Testis (tissue), 3 donors: ENCODE data around the gene PODNL1. TPM values are rescaled to one million over a fixed set of nuclear protein-coding genes. Genes with fewer than 3 reads are reported as not detected.

Source experiments
- DNase-seq: peaks from one replicate; pipeline ENCODE4 v3.0.0-alpha.2; 2019
- H3K27ac ChIP-seq, 2 donors: fragments of 200-600 bp; sonication (generic); one replicate each; pipeline ENCODE4 v1.5.1; 2019
- H3K27me3 ChIP-seq: fragments of 200-600 bp; sonication (generic); one replicate; pipeline ENCODE4 v1.5.1; 2019
- H3K36me3 ChIP-seq: fragments of 200-600 bp; sonication (generic); one replicate; pipeline ENCODE4 v1.5.1; 2017; ENCODE audit warnings: low read depth; ENCODE audit errors: missing control alignments
- H3K4me1 ChIP-seq: fragments of 200-600 bp; sonication (generic); one replicate; pipeline ENCODE4 v1.5.1; 2019
- H3K4me3 ChIP-seq, 2 donors: fragments of 200-600 bp; sonication (generic); one replicate each; pipeline ENCODE4 v1.5.1; 2017 to 2019
- H3K9me3 ChIP-seq: fragments of 200-600 bp; sonication (generic); one replicate; pipeline ENCODE4 v1.5.1; 2017
- CTCF ChIP-seq, 3 experiments: fragments of 450-650 bp in 2 of 3; fragments of 200-600 bp in 1 of 3; sonication (generic) in 1 of 3; IDR thresholded peaks; one replicate each; pipeline ENCODE4 v1.5.1; 2016 to 2019; ENCODE audit warnings: antibody characterized with exemption in 3 of 3, mild to moderate bottlenecking in 2 of 3, moderate library complexity in 1 of 3
- POLR2A ChIP-seq: fragments of 450-650 bp; IDR thresholded peaks from one replicate; pipeline ENCODE4 v1.6.1; 2017; ENCODE audit warnings: antibody characterized with exemption, mild to moderate bottlenecking, moderate library complexity
- WGBS, 2 donors: methylation state at CpG; one replicate each; pipeline ENCODE4 v1.1.5; 2018; 5-methylcytosine and 5-hydroxymethylcytosine counted together
- intact Hi-C: fragments of 100-400 bp; cut with DNase I; formaldehyde crosslinking; loops from one replicate; pipeline ENCODE4 v1.15.1; 2023; ENCODE audit warnings: low total_unique reads
- polyA plus RNA-seq: library from polyadenylated mRNA; stranded (reverse); fragments of 350-450 nt; fragmentation: Illumina TruSeq; extraction: RNeasy Lipid Tissue Mini Kit (QIAGEN cat#74804); gene quantifications from one replicate; pipeline ENCODE4 v1.2.3, GENCODE V29; 2014; ENCODE audit warnings: low read depth, low replicate concordance; ENCODE audit not compliant: insufficient read depth
- total RNA-seq, 2 donors: library from RNA; depleted of rRNA; stranded (reverse); fragments of >200 nt; gene quantifications; one replicate each; pipeline ENCODE4 v1.2.3, GENCODE V29; 2016

PODNL1 gene
- total and polyA plus RNA-seq, 3 donors from 2014 or later, result 5.8 to 14.6 (median 12.6) TPM

GRCh38 chr19:13906910-13907309 is 31.3 kb downstream of the PODNL1 start:
- DNase-seq, result no peak
- H3K4me3 ChIP-seq, result peak overlapping the region; percentile 90
- H3K4me1 ChIP-seq, result peaks cover 10% of the 10 kb centered on the region
- 72 to 79% methylated on average over 5 of the region's 5 CpGs for WGBS, 2 donors
- no peaks in the 10 kb centered on the region for H3K9me3 ChIP-seq
- intact Hi-C loops, result no loop called here
- H3K27ac ChIP-seq, result peak overlapping the region in 1 of 2 donors; percentile 70
- no peaks in the 10 kb centered on the region for H3K36me3 ChIP-seq
- no peaks in the 10 kb centered on the region for H3K27me3 ChIP-seq
- TF ChIP-seq CTCF (IDR thresholded peaks at IDR 0.05) (no peak), POLR2A (no peak)

- Histone ChIP-seq H3K36me3 (no peaks in the 10 kb centered on the region), H3K9me3 (no peaks in the 10 kb centered on the region), H3K4me1 (peaks cover 10% of the 10 kb centered on the region), H3K4me3 (peak overlapping the region; percentile 90), H3K27me3 (no peaks in the 10 kb centered on the region), H3K27ac (peak overlapping the region; percentile 40 to 70)
- 0 to 3% methylated on average over 3 to 11 of the region's 13 CpGs for WGBS, 2 donors
- intact Hi-C loops, result no loop called here
- no peak for TF ChIP-seq CTCF (IDR thresholded peaks at IDR 0.05)
- DNase-seq, result peak; percentile 27
These were observed 31.7 kb downstream of the PODNL1 start for GRCh38 chr19:13906521-13906904.

- no peaks in the 10 kb centered on the region for H3K36me3 ChIP-seq
- intact Hi-C loops, result no loop called here
- 5 to 15% methylated on average over 17 to 79 of the region's 86 CpGs for WGBS, 2 donors
- H3K27me3 ChIP-seq, result no peaks in the 10 kb centered on the region
- DNase-seq, result peak; percentile 96
- H3K4me3 ChIP-seq, result peak within 1 kb of the TSS; percentile 90
- H3K9me3 ChIP-seq, result no peaks in the 10 kb centered on the region
- H3K4me1 ChIP-seq, result peaks cover 10% of the 10 kb centered on the region
- peak within 1 kb of the TSS; percentile 40 to 70 for H3K27ac ChIP-seq
- no peak for TF ChIP-seq CTCF (IDR thresholded peaks at IDR 0.05)
- peak; percentile 28 for TF ChIP-seq POLR2A
These were observed 32.3 kb downstream of the PODNL1 start, which contains the start of the genes BRME1 and CC2D1A for GRCh38 chr19:13905634-13906520. BRME1 (minus strand) TSS chr19:13906117; CDS start chr19:13904892, 1,225 bp downstream. CC2D1A (plus strand) TSS chr19:13906201; CDS start chr19:13906442, 241 bp downstream.

- Histone ChIP-seq H3K27ac (no peak overlapping the region), H3K4me3 (no peak overlapping the region), H3K36me3 (no peaks in the 10 kb centered on the region), H3K4me1 (peaks cover 24% of the 10 kb centered on the region), H3K9me3 (no peaks in the 10 kb centered on the region), H3K27me3 (no peaks in the 10 kb centered on the region)
- intact Hi-C loops, result no loop called here
- no peak for DNase-seq
- WGBS, 2 donors, result 70 to 94% methylated on average over 2 to 4 of the region's 4 CpGs
- TF ChIP-seq POLR2A, result no peak
- TF ChIP-seq CTCF (IDR thresholded peaks at IDR 0.05), result peak in 1 of 3 experiments; percentile 26
These were observed 35.1 kb downstream of the PODNL1 start for GRCh38 chr19:13902993-13903555.
